GM13976 (cell line): Measurements from ENCODE around the gene VSNL1.

Experiments
- DNase-seq: peaks from one replicate; pipeline ENCODE4 v3.0.0; 2012; ENCODE audit warnings: low spot score
- in situ Hi-C: fragments of 300-500 bp; cut with MboI; formaldehyde crosslinking; loops from one replicate; pipeline ENCODE4 v1.12.0; 2022; ENCODE audit warnings: low sequenced_read_pairs, mixed read lengths, inconsistent platforms; ENCODE audit not compliant: unreplicated experiment
- TF ChIP-seq, protein P1 (sequence below): IDR thresholded peaks from 2 replicates; pipeline ENCODE4 v1.5.1; 2012; ENCODE audit warnings: borderline replicate concordance, mild to moderate bottlenecking; ENCODE audit not compliant: insufficient read depth; ENCODE audit errors: extremely low read depth, missing control alignments, control extremely low read depth

Gene VSNL1

DNA sequence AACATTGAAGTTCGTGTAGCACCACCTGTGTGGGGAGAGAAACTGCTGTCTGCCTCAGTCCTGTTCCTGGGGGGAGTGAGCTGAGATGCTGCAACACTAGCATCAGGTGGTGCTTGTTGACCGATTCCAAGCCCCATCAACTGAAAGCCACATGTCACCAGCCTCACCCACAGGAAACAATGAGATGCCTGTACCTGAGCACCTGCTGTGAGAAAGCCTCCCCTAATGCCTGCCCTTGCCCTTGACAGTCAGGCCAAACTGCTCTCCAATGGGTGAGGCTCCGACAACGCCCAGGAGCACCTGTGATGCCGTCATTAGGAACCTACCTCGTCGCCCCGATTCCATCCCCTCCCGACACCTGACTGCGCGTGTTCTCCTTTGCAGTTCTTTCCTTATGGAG lies 108.5 kb downstream of the VSNL1 start:
- in situ Hi-C loops: no loop called here
- TF ChIP-seq, protein P1, sequence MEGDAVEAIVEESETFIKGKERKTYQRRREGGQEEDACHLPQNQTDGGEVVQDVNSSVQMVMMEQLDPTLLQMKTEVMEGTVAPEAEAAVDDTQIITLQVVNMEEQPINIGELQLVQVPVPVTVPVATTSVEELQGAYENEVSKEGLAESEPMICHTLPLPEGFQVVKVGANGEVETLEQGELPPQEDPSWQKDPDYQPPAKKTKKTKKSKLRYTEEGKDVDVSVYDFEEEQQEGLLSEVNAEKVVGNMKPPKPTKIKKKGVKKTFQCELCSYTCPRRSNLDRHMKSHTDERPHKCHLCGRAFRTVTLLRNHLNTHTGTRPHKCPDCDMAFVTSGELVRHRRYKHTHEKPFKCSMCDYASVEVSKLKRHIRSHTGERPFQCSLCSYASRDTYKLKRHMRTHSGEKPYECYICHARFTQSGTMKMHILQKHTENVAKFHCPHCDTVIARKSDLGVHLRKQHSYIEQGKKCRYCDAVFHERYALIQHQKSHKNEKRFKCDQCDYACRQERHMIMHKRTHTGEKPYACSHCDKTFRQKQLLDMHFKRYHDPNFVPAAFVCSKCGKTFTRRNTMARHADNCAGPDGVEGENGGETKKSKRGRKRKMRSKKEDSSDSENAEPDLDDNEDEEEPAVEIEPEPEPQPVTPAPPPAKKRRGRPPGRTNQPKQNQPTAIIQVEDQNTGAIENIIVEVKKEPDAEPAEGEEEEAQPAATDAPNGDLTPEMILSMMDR: no peak
- DNase-seq: no peak

DNA sequence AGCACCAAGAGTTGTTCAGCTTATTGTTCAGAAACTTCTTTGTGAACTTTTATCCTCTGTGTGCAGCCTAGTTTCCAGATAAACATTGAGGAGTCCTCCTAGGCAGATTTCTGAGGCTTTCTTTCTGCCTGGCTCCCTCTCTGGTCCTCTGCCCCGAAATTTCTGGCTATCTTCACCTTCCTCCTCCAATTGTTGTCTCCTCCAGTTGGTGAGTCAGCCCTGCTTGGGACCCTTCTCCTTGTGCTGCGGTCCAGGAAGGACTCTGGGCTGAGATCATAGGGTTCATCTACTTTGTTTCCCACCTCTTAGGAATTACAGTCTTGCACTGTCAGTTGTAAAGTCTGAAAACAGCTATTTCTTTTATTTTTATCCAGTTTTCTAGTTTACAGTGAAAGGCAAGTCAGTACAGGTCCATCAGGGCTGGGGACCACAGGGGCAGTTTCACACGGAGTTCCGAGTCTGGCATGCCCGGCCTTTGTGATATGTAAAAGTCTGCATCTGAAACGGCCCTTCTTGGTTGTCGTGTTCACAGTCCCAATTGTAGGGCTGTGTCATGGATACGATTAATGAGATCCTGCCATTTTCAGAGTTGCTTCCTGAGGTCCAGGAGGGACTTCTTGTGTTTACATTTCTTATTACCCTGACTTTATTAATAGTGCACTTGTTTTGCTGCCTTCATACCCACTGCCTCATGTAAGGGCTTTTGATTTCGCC lies 112.3 kb downstream of the VSNL1 start:
- no peak for DNase-seq
- TF ChIP-seq, protein P1: no peak
- in situ Hi-C loops: loop anchor here (25.0 kb wide), 1 partner anchor 891 kb away; no protein-coding TSS in a partner anchor

DNA sequence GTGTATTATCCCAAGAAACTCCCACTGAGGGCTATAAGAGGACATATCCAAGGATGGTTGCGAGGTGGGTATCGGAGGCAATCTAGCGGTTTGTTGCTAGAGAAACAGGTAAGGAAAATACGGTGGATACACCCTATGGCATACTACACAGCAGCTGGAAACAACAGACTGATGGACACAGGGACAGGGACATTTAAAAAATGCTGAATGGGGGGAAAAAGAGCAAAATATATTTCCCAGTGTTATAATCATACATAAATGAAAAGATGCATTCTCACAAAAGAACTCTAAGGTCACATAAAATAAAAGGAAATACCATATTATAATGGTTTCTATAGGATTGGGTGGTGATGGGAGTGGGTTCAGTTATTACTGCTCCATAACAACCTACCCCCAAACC lies 117.3 kb downstream of the VSNL1 start:
- in situ Hi-C loops: loop anchor here (25.0 kb wide), 1 partner anchor 895 kb away; no protein-coding TSS in a partner anchor

DNA sequence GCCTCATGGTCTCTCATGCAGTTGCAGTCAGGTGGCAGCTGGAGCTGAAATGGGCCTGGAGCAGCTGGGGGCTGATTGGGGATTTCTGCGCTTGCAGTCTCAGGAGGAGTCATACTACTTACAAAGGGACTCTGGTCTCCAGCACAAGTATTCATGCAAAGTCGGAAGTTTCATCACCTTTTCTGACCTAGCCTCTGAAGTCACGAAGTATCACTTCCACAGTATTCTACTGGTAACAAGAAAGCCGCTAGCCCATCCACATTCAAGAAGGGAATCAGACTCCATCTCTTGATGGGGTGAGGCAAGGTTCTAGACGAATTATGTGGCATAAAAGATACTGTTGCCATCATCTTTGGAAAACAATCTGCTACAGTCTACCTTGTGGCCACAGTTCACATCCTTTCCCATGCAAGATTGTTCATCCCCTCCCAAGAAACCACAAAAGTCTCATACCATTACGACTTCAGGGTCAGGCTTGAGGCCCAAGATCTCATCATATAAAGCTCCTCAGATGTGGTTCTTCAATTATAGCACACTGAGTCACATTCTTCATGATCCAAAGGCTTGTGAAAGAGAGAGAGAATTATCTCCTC lies 117.9 kb downstream of the VSNL1 start:
- TF ChIP-seq, protein P1: no peak
- no peak for DNase-seq
- in situ Hi-C loops: loop anchor here (25.0 kb wide), 1 partner anchor 896 kb away; no protein-coding TSS in a partner anchor

More for the DNA sequence above, 117.3 kb downstream of the VSNL1 start:
- no peak for DNase-seq
- TF ChIP-seq, protein P1: no peak

DNA sequence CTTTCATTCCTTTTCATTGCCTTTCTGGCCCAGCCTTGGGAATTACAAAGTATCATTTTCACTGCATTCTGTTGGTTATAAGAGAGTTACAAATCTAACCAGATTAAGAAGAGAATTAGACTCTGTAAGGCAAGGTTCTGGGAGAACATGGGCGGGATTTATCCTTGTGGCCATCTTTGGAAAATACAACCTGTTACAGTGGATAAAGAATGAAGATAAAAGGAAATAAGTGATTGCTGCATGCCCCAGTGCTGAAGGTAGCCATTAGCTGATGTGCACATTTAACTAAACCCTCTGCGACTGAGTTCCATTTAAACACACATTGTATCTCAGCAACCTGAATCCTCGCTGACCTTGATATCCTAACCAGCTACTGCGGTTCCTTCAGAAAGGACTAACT lies 119.7 kb downstream of the VSNL1 start:
- no peak for DNase-seq
- TF ChIP-seq, protein P1: no peak
- in situ Hi-C loops: loop anchor here (25.0 kb wide), 1 partner anchor 898 kb away; no protein-coding TSS in a partner anchor

DNA sequence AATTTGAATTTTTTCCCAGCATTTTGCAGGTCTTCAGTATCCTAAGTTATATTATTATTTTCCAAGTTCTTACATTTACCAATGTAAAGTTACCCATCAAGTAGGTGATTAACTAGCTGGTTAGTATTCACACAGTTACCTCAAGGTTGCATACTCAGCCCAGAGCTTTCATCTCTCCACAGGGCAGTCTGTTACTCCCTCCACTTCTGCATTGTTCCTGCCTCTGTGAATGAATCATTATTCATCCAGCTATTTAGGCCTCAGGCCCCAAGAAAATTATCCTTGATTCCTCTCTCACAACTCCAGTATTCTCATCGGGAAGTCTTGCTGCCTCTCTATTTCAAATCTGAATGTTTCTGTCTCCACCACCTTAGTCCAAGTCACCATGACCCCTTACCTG lies 121.0 kb downstream of the VSNL1 start:
- no peak for DNase-seq
- in situ Hi-C loops: loop anchor here (25.0 kb wide), 1 partner anchor 899 kb away; no protein-coding TSS in a partner anchor
- TF ChIP-seq, protein P1: no peak
